PC-3 (cell line): ENCODE results near the gene HIC1.

Experiments used
- EZH2 ChIP-seq: fragments of 300-600 bp; sonication (generic); IDR thresholded peaks from one replicate; pipeline ENCODE4 v1.6.1; 2017; ENCODE audit warnings: antibody characterized with exemption, mild to moderate bottlenecking, low read length; ENCODE audit not compliant: unreplicated experiment
- TF ChIP-seq, protein P1 (sequence below): fragments of 300-600 bp; sonication (generic); conservative IDR thresholded peaks from 2 replicates; pipeline ENCODE4 v1.5.1; 2017; ENCODE audit warnings: antibody characterized with exemption, low read depth, mild to moderate bottlenecking, low read length

DNA sequence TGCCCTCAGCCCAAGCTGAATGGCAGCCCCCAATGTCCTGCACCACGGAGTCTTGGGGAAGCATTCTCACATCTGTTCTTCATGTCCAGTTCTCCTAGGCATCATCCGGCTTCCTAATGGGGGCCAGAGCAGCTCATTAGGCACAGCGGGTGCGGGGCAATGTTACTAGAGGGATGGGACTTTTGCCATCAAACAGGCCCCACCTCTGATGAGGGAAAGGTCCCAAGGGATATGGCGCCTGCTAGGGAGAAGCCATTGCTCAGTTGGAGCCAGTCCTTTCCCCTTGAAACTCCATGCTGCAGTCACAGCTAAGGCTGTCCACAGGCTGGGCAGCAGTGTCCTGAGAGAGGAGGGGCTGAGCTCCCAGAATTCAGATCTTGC lies 26.7 kb upstream of the HIC1 start:
- TF ChIP-seq, protein P1, sequence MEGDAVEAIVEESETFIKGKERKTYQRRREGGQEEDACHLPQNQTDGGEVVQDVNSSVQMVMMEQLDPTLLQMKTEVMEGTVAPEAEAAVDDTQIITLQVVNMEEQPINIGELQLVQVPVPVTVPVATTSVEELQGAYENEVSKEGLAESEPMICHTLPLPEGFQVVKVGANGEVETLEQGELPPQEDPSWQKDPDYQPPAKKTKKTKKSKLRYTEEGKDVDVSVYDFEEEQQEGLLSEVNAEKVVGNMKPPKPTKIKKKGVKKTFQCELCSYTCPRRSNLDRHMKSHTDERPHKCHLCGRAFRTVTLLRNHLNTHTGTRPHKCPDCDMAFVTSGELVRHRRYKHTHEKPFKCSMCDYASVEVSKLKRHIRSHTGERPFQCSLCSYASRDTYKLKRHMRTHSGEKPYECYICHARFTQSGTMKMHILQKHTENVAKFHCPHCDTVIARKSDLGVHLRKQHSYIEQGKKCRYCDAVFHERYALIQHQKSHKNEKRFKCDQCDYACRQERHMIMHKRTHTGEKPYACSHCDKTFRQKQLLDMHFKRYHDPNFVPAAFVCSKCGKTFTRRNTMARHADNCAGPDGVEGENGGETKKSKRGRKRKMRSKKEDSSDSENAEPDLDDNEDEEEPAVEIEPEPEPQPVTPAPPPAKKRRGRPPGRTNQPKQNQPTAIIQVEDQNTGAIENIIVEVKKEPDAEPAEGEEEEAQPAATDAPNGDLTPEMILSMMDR: no peak
- TF ChIP-seq EZH2: no peak
